CD8-positive, alpha-beta memory T cell (primary cell): ENCODE results near the gene SFXN5. TPM values are rescaled to one million over a fixed set of nuclear protein-coding genes. Genes with fewer than 3 reads are reported as not detected.

ENCODE experiments used
- CTCF ChIA-PET: fragments of 350-600 bp; sonication (Branson Sonifier 250); formaldehyde crosslinking; loops from one replicate; lab custom pipeline; 2021; ENCODE audit warnings: antibody characterized with exemption; lab: Charles Lee
- POLR2A ChIA-PET: fragments of 350-600 bp; sonication (Branson Sonifier 250); formaldehyde crosslinking; loops from one replicate; lab custom pipeline; 2021; ENCODE audit warnings: antibody characterized with exemption; lab: Charles Lee
- DNase-seq, 5 donors: peaks; one replicate each; pipeline versions ENCODE4 v3.0.0 to v3.0.0-alpha.2; 2020 to 2022; ENCODE audit warnings: mixed read lengths in 1 of 5
- H3K27ac ChIP-seq: one replicate; pipeline ENCODE4 v1.7.0; 2013; ENCODE audit warnings: low read depth, mild to moderate bottlenecking, low read length, moderate library complexity
- H3K27me3 ChIP-seq: 2 replicates; pipeline ENCODE4 v1.7.0; 2013; ENCODE audit warnings: low read length, mild to moderate bottlenecking; ENCODE audit not compliant: insufficient read depth, poor library complexity, severe bottlenecking
- H3K36me3 ChIP-seq: 2 replicates; pipeline ENCODE4 v1.7.0; 2013; ENCODE audit warnings: mild to moderate bottlenecking, low read length, moderate library complexity; ENCODE audit not compliant: insufficient read depth
- H3K4me1 ChIP-seq: 2 replicates; pipeline ENCODE4 v1.7.0; 2013; ENCODE audit warnings: mild to moderate bottlenecking, low read length, moderate library complexity; ENCODE audit not compliant: insufficient read depth
- H3K4me3 ChIP-seq: 2 replicates; pipeline ENCODE4 v1.7.0; 2013; ENCODE audit warnings: mild to moderate bottlenecking, low read length
- H3K9me3 ChIP-seq: 2 replicates; pipeline ENCODE4 v1.7.0; 2013; ENCODE audit warnings: mild to moderate bottlenecking, low read length
- H3K27ac Mint-ChIP-seq, 8 donors: one replicate each; pipeline ENCODE4 v1.8.0; 2020 to 2021; ENCODE audit warnings: mixed read lengths in 8 of 8, mild to moderate bottlenecking in 6 of 8, inconsistent platforms in 3 of 8, moderate library complexity in 3 of 8
- H3K27me3 Mint-ChIP-seq, 2 donors: one replicate each; pipeline ENCODE4 v1.8.0; 2020 to 2021; ENCODE audit warnings: mixed read lengths in 2 of 2, mild to moderate bottlenecking in 1 of 2, moderate library complexity in 1 of 2
- H3K36me3 Mint-ChIP-seq, 3 donors: one replicate each; pipeline ENCODE4 v1.8.0; 2020 to 2021; ENCODE audit warnings: mixed read lengths in 3 of 3, inconsistent platforms in 1 of 3, mild to moderate bottlenecking in 1 of 3
- H3K4me1 Mint-ChIP-seq, 3 donors: one replicate each; pipeline ENCODE4 v1.8.0; 2020 to 2021; ENCODE audit warnings: mixed read lengths in 3 of 3, inconsistent platforms in 1 of 3, mild to moderate bottlenecking in 1 of 3
- H3K4me3 Mint-ChIP-seq, 7 donors: one replicate each; pipeline ENCODE4 v1.8.0; 2020 to 2021; ENCODE audit warnings: mixed read lengths in 7 of 7, mild to moderate bottlenecking in 6 of 7, moderate library complexity in 4 of 7, inconsistent platforms in 2 of 7
- H3K9me3 Mint-ChIP-seq, 5 donors: one replicate each; pipeline ENCODE4 v1.8.0; 2020 to 2022; ENCODE audit warnings: mixed read lengths in 5 of 5, mild to moderate bottlenecking in 3 of 5, moderate library complexity in 2 of 5, inconsistent platforms in 1 of 5
- polyA plus RNA-seq: library from polyadenylated mRNA; unstranded; fragments of 300-500 nt; fragmentation: Illumina TruSeq; gene quantifications from one replicate; pipeline ENCODE4 v1.2.3, GENCODE V29; 2021
- total RNA-seq, 2 experiments: library from RNA; stranded (reverse); gene quantifications; one replicate each; pipeline ENCODE4 v1.2.3, GENCODE V29; 2021

The SFXN5 gene
- total and polyA plus RNA-seq, 3 experiments from 2014 or later, result 1.8 to 19.1 (median 16.8) TPM

DNA sequence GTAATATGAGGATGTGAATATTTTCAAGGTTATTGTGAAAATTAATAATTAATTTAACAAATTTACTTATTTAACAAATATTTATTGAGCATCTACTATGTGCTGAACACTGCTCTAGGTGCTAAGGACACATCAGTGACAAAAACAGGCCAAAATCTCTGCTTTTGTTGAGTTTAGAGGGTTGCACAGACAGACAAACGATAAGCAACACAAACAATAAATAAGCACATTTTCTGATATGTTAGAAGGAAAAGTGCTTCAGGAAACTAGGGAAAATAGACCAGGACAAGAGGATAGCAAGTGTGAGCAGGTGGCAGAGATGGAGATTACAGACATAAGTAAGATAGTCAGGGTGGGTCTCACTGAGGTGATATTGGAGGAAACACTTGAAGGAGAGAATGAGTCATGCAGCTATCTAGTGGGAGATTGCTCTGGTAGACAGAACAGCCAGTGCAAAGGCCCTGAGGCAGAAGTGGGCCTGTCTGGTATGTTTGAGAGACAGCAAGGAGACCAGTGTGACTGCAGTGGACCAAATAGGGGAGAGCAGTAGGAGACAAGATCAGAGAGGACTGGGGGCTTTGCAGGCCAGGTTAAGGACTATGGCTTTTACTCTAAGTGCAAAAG is 38.3 kb downstream of the SFXN5 start:
- no peaks in the 10 kb centered on the region for H3K9me3 Mint-ChIP-seq
- CTCF ChIA-PET, result no interaction called here
- peak overlapping the region in 1 of 8 donors; percentile 65 for H3K27ac Mint-ChIP-seq
- Histone ChIP-seq H3K4me3 (no peak overlapping the region), H3K9me3 (no peaks in the 10 kb centered on the region), H3K36me3 (no peaks in the 10 kb centered on the region), H3K27ac (no peak overlapping the region), H3K4me1 (no peaks in the 10 kb centered on the region), H3K27me3 (no peaks in the 10 kb centered on the region)
- peaks cover 0 to 11% (median 3%) of the 10 kb centered on the region in 3 donors for H3K36me3 Mint-ChIP-seq
- DNase-seq, result no peak
- POLR2A ChIA-PET, result no interaction called here
- H3K4me3 Mint-ChIP-seq, result no peak overlapping the region
- no peaks in the 10 kb centered on the region for H3K27me3 Mint-ChIP-seq
- no peaks in the 10 kb centered on the region for H3K4me1 Mint-ChIP-seq

DNA sequence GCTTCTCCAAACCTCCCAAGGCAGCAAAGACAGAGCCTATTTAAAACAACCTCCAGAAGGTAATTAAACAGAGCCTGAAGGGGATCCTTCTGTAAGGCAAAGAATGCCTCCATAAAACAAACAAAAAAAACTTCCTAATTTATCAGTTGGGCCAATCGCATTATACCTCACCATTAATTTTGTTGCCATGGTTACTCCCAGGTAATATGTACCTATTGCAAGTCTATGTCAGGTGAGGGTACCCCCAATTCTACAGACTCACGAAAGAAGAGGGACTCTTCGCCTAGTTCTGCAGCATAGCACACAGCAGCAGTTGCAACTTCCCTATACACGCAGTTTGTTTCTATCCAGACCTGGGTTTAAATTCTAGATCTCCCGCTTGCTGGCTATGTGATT is 38.8 kb downstream of the SFXN5 start:
- ChIA-PET POLR2A (no interaction called here), CTCF (no interaction called here)
- no peak for DNase-seq
- H3K4me1 Mint-ChIP-seq, result no peaks in the 10 kb centered on the region
- no peaks in the 10 kb centered on the region for H3K4me1 ChIP-seq
- H3K4me3 Mint-ChIP-seq, result no peak overlapping the region
- no peaks in the 10 kb centered on the region for H3K36me3 ChIP-seq
- H3K36me3 Mint-ChIP-seq, result peaks cover 0 to 11% (median 2%) of the 10 kb centered on the region in 3 donors
- H3K9me3 ChIP-seq, result no peaks in the 10 kb centered on the region
- H3K27ac Mint-ChIP-seq, result peak overlapping the region in 1 of 8 donors; percentile 38
- no peak overlapping the region for H3K4me3 ChIP-seq
- no peaks in the 10 kb centered on the region for H3K27me3 ChIP-seq
- H3K27ac ChIP-seq, result no peak overlapping the region
- H3K9me3 Mint-ChIP-seq, result no peaks in the 10 kb centered on the region
- no peaks in the 10 kb centered on the region for H3K27me3 Mint-ChIP-seq

DNA sequence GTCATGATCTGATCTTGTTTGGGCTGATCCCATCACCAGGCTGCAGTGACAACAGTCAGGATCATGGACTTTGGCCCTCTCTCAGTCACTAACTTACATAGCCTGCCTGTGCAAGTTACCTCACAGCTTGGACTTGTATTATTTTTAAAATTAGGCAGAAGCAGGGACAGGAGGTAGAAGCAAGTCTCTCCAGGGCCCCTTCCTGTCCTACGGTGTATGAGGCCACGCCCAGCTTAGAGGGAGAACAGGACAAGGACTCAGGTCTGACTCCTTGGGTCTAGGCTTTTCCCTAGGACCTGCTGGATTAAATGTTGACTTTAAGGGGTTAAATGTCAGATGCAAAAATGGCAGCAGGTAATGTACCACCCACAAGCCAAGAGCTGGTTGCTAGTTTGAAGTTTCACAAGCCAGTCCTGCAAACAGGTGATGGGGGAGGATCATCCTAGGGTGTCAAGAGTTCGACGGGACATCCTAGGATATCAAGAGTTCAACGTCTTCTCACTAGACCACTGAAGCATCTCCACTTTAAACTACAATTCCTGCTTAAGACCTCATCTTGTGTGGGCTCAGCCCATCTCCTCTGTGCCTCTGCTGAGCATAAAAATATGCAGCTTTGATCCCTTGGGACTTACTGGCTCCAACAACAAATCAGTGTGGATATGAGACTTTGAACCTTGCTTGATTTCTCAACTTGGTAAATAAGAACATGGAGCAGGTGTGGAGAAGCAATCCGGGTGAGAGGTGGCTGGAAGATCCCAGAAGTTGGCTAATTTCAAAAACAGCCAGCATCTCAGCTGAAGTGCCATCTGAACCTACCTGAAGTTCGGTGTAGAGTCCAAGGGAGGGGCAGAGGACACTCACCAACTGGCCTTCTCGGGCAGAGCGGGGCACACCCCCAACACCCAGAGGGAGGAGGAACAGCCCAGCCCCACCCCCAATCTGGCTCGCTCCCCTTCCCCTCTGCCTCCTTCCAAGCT is 39.5 kb downstream of the SFXN5 start:
- Mint-ChIP-seq H3K4me1 (no peaks in the 10 kb centered on the region), H3K27me3 (no peaks in the 10 kb centered on the region), H3K4me3 (no peak overlapping the region), H3K27ac (peak overlapping the region in 2 of 8 donors; percentile 8 to 38), H3K9me3 (no peaks in the 10 kb centered on the region), H3K36me3 (peaks cover 0 to 10% (median 2%) of the 10 kb centered on the region in 3 donors)
- Histone ChIP-seq H3K4me1 (no peaks in the 10 kb centered on the region), H3K36me3 (no peaks in the 10 kb centered on the region), H3K27me3 (no peaks in the 10 kb centered on the region), H3K4me3 (no peak overlapping the region), H3K27ac (no peak overlapping the region), H3K9me3 (no peaks in the 10 kb centered on the region)
- CTCF ChIA-PET, result interaction anchor here (1.1 kb wide), 1 partner anchor 9 kb away, joined by 3 read pairs; no protein-coding TSS in a partner anchor
- POLR2A ChIA-PET, result no interaction called here
- DNase-seq, result no peak

DNA sequence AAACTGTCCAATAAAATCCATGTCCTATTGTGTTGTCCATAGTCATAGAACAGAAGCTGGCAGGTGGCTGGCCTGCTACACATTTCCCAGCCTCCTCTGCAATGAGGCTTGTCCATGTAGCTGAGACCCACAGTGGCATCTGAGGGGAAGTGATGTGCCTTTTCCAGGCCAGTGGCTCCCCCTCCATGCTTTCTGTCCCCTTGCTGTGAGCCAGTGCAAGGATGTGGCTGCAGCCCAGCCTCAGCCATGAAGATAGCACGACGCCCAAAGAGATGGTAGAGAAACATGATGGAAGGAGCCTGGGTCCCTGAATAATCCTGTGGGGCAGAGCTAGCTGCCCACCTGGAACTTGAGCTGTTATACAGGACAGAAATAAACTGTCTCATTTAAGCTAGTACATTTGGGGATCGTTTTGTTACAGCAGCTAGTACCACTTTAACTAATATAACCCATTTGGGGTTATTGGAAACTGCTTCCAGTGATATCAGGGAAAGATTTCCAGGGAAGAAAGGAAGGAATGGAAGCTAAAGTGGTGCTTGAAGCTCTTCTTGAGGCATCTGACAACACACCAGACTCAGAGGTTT is 40.3 kb downstream of the SFXN5 start:
- H3K36me3 Mint-ChIP-seq, result peaks cover 0 to 9% (median 2%) of the 10 kb centered on the region in 3 donors

DNA sequence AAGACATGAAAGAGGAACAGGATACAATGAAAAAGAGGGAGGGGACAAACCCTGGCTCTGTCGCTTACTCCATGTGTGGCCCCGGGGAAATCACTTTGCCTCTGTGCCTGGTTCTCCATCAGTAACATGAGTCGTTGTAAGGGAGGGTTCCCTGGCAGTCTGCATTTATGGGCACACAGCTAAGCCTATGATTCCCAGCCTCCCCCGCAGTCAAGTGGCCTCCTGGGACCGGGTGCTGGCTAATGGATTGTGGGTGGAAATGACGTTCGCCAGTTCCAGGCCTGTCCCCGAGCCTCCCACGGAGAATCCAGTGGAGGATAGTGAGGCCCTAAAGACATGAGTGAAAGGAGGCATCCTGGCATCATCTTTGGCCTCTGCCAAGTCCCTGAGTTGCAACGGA is 42.7 kb downstream of the SFXN5 start:
- H3K36me3 Mint-ChIP-seq, result peaks cover 0 to 9% (median 2%) of the 10 kb centered on the region in 3 donors
- no peak overlapping the region for H3K27ac Mint-ChIP-seq
- no peaks in the 10 kb centered on the region for H3K27me3 ChIP-seq
- no peak overlapping the region for H3K4me3 Mint-ChIP-seq
- no peak overlapping the region for H3K27ac ChIP-seq
- no peak overlapping the region for H3K4me3 ChIP-seq
- H3K27me3 Mint-ChIP-seq, result no peaks in the 10 kb centered on the region
- ChIA-PET CTCF (no interaction called here), POLR2A (no interaction called here)
- no peaks in the 10 kb centered on the region for H3K9me3 ChIP-seq
- no peak for DNase-seq
- H3K4me1 ChIP-seq, result no peaks in the 10 kb centered on the region
- no peaks in the 10 kb centered on the region for H3K4me1 Mint-ChIP-seq
- no peaks in the 10 kb centered on the region for H3K36me3 ChIP-seq
- no peaks in the 10 kb centered on the region for H3K9me3 Mint-ChIP-seq

More for the DNA sequence above, 40.3 kb downstream of the SFXN5 start:
- ChIA-PET CTCF (interaction anchor here (1.1 kb wide), 1 partner anchor 8 kb away, joined by 3 read pairs; no protein-coding TSS in a partner anchor), POLR2A (no interaction called here)
- no peak for DNase-seq
- no peaks in the 10 kb centered on the region for H3K4me1 Mint-ChIP-seq
- H3K27me3 ChIP-seq, result no peaks in the 10 kb centered on the region
- no peak overlapping the region for H3K27ac Mint-ChIP-seq
- no peaks in the 10 kb centered on the region for H3K9me3 Mint-ChIP-seq
- no peak overlapping the region for H3K4me3 Mint-ChIP-seq
- H3K27me3 Mint-ChIP-seq, result no peaks in the 10 kb centered on the region
- H3K4me3 ChIP-seq, result no peak overlapping the region
- no peaks in the 10 kb centered on the region for H3K36me3 ChIP-seq
- H3K4me1 ChIP-seq, result no peaks in the 10 kb centered on the region
- no peaks in the 10 kb centered on the region for H3K9me3 ChIP-seq
- H3K27ac ChIP-seq, result no peak overlapping the region

DNA sequence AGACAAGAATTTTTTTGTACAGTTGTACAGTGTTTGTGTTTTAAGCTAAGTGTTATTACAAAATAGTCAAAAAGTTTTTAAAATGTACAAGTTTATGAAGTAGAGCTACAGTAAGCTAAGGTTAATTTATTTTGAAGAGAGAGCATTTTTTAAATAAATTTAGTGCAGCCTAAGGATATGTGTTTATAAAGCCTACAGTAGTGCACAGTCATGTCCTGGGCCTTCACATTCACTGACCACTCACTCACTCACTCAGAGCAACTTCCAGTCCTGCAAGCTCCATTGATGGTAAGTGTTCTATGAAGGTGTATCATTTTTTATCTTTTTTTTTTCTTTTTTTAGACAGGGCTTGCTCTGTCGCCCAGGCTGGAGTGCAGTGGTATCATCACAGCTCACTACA is 44.2 kb downstream of the SFXN5 start:
- Histone ChIP-seq H3K36me3 (no peaks in the 10 kb centered on the region), H3K27ac (no peak overlapping the region), H3K9me3 (no peaks in the 10 kb centered on the region), H3K4me1 (no peaks in the 10 kb centered on the region), H3K4me3 (no peak overlapping the region), H3K27me3 (no peaks in the 10 kb centered on the region)
- Mint-ChIP-seq H3K27ac (no peak overlapping the region), H3K4me3 (no peak overlapping the region), H3K9me3 (no peaks in the 10 kb centered on the region), H3K4me1 (no peaks in the 10 kb centered on the region), H3K27me3 (no peaks in the 10 kb centered on the region), H3K36me3 (peaks cover 0 to 4% (median 2%) of the 10 kb centered on the region in 3 donors)
- ChIA-PET CTCF (no interaction called here), POLR2A (no interaction called here)
- DNase-seq, result no peak

DNA sequence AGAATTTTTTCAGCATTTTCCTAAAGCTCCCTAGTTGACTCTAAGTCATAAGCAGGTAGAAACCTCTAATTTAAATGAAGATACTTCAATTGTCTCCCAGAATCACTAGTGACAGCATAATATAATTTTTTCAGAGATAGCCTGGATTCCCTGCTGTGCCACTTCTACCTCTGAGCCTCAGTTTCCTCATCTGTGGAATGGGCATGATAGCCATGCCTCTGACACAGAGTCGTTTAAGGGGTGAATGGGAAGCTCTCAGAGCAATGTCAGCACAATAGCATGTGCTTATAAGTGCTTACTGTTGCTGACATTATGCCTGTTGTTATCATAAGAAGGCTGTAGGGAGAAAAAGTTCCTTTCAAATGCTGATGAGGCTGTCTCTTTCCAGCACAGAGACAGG is 48.0 kb downstream of the SFXN5 start:
- Mint-ChIP-seq H3K27me3 (no peaks in the 10 kb centered on the region), H3K36me3 (peaks cover 0 to 6% (median 2%) of the 10 kb centered on the region in 3 donors), H3K27ac (peak overlapping the region in 1 of 8 donors; percentile 5), H3K9me3 (no peaks in the 10 kb centered on the region), H3K4me3 (no peak overlapping the region), H3K4me1 (no peaks in the 10 kb centered on the region)
- ChIA-PET CTCF (interaction anchor here (1.6 kb wide), 1 partner anchor 31 kb away, joined by 4 read pairs; no protein-coding TSS in a partner anchor), POLR2A (no interaction called here)
- H3K36me3 ChIP-seq, result no peaks in the 10 kb centered on the region
- no peaks in the 10 kb centered on the region for H3K4me1 ChIP-seq
- H3K4me3 ChIP-seq, result no peak overlapping the region
- DNase-seq, result no peak
- H3K27ac ChIP-seq, result no peak overlapping the region
- H3K27me3 ChIP-seq, result no peaks in the 10 kb centered on the region
- H3K9me3 ChIP-seq, result no peaks in the 10 kb centered on the region
